ENCODE results near the gene CCDC175.

The CCDC175 gene

DNA sequence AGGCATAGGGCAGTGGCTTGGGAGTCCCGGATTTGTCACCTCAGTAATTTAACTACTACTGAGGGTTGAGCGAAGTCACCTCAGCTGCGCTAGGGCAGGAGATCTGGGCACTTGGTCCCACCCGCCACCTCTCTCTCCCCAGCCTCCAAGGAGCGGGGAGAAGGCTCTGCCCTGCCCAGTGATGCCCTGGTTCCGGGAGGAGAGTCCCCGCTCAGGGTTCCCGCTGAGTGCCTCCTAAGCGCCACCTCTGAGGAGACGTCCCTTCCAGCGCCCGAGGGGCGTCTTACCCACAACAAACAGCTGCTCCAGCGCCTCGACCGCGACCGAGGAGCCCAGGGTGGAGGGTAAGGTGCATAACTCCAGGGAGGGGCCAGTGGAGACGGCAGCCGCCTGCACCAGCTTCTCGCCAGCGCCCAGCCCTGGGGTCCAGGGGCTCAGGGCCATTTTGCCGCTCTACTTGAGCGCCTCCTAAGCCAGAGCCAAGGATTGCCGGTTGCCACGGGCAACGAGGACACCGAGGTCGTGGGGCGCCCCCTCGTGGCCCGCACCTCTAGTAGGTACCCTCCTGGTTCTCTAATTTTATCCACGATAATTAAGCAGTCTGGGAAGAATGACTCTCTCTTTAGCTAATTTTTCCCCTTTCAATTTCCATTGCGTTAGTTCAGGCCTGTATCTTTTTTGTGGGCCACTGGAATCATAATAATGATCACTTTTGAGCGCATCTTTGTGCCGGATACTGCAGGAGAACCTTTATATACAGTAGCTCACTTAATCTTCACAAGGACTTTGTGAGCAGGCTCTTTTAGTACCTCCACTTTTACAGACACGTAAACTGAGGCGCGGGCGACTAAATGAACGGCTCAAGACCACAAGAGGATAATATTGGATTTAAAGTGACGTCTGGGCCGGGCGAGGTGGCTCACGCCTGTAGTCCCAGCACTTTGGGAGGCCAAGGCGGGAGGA lies at the start of gene CCDC175:
Gene CCDC175 (minus strand): TSS at position 481 of the 963 bp plus-strand sequence. CDS start 37 bp downstream, at position 444.
- peak; percentile 83 for DNase-seq (ENCODE audit: low spot score)

DNA sequence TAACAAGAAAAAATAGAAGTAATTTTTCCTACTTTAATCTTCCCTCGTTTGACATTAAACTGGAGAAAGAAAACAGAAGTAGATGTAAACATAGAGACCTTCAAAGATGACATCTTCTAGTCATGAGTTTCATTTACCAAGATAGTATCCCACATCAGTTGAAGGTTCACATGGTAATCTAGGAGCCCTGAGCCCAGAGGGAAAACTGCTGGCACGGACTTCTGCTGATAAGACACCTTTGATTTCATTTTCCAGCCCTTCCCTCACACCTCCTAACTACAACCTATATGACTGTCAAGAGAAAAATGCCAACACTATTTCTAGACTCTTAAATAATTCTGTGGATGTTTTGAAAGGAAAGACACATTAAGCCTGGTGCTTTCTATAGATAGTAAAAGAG lies 46.0 kb upstream of the CCDC175 start:
- DNase-seq (ENCODE audit: low spot score), result no peak

DNA sequence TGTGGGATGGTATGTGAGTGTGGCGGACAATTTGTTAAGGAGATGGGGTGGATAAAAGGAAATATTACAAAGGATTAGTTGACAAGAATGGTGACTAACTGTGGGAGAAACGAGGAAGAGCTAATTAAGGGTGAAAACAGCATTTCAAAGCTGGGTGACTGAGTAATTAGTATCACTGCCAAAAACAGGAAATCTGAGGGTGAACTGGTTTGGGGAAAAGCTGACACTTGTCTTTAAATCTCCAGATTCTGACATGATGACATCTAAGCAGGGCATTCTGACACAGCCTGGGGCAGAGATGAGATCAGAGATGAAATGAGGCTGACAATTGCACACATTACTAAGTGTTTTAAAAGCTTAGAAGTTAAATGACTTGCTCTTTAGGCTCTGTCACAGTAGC lies 42.4 kb upstream of the CCDC175 start:
- DNase-seq (ENCODE audit: low spot score), result no peak

DNA sequence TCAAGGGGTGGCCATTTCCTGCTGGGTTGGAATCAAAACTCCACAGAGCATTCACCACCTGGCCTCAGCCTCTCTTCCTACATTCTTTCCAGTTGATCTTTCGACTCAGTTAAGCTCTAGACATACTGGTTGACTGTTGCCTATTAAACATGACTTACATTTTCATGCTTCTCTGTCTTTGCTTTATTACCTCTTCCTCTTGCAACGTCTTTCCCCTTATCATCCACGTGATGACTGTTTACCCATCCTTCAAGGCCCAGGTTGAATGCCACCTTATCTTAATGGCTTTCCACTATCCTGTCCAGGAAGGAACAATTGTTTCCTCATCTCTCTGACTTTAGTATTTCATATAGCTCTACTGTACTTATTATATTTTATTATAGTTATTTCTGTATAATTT lies 24.4 kb upstream of the CCDC175 start:
- no peak for DNase-seq (ENCODE audit: low spot score)

DNA sequence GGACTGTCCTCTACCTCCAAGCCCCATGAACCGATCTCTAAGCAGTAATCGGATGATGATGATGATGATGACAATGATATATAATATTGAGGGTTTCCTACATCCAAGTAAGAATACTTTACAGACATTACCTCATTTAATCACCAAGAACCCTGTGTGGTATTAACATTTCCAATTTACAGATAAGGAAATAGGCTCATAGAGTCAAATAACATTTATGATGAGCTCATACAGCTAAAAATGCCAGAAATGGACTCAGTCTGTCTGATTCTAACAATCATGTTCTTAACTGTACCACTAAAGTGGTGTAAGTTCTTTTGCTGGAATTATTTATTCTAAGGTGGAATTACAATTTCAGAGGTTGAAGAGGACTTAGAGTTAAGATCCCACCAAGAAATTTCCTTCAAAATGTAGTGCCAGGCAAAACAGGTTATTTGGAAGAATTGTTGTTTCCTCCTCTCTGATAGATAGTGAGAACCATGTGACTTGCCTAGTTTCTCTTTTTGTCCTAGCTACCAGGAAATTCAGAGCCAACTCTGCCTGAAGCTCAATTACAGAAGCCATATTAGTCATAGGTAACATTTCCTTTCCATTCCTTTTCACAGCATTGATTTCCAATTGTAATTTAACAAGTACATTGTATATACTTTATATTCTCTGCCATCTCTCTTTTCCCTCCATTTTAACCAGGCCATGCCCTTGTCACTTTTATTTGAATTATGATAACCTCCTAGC lies 23.8 kb upstream of the CCDC175 start:
- DNase-seq (ENCODE audit: low spot score), result no peak

DNA sequence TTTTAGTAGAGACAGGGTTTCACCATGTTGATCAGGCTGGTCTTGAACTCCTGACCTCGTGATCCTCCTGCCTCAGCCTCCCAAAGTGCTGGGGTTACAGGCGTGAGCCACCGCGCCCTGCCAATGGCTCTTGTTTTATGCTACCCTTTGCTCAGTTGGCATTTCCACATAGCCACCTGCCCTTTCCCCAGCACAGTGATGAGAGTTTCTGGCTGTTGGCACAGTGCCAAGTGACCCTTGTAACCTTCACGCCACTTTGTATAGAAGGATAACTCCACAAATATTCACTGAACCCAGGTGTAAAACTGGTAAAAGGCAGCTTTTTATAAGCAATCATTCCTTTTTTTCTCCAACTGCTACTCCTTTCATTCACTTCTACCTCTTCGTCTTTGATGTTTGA lies 18.5 kb upstream of the CCDC175 start:
- no peak for DNase-seq (ENCODE audit: low spot score)

- DNase-seq (ENCODE audit: low spot score), result no peak
These were observed 15.2 kb upstream of the CCDC175 start for GRCh38 chr14:59591641-59592370.

- DNase-seq (ENCODE audit: low spot score), result no peak
These were observed 11.5 kb upstream of the CCDC175 start for GRCh38 chr14:59588101-59588500.

DNA sequence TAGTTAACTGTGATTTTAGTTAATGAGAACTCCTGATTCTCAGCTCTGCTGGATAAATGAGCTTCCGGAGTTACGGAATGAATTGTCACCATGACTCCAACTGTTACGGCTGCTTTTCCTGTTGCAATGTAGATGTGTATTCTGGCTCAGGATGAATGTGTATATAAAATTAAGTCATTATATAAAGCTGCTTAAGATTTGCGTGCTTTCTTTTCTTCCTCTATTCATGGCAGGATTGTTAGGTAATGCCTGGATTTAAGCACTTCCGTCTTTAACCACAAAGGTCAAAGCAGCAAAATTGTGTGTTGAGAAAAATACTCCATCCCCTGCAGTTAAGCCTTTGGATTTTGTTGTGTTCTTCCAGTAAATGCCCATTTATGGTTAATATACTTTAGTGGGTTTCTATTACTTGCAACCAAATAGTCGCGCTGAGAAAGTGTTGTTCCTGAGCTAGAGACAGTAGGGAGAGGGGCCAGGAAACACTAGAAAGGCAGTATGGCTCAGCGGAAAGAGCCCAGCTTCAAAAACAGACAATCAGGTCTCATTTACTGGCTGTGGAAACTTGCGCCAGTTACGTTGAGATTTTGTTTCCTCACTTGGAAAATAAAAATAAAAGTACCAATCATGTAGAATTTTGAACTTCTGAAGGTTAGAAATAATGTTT lies 9.4 kb upstream of the CCDC175 start:
- no peak for DNase-seq (ENCODE audit: low spot score)

DNA sequence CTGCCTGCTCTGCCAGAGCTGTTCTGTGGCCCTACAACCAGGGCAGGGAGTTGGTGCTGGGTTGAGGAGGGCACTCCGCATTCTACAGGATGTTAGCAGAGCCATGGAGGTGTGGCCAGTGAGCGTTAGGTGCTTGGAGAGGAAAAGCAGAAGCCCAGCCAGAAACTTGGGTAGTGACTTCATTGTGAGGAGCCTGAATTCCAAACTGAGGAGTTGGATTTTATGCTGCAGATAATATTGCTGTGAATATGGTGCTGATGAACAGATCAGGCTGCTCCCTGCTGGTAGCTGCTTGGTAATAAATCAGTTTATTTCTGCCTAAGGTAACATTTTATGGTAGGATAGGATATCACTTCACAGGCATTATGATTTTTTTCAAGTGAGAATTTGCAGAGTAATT lies 7.1 kb upstream of the CCDC175 start:
- DNase-seq (ENCODE audit: low spot score), result no peak

GRCh38 chr14:59582845-59583509 lies 6.4 kb upstream of the CCDC175 start:
- DNase-seq (ENCODE audit: low spot score), result no peak

DNA sequence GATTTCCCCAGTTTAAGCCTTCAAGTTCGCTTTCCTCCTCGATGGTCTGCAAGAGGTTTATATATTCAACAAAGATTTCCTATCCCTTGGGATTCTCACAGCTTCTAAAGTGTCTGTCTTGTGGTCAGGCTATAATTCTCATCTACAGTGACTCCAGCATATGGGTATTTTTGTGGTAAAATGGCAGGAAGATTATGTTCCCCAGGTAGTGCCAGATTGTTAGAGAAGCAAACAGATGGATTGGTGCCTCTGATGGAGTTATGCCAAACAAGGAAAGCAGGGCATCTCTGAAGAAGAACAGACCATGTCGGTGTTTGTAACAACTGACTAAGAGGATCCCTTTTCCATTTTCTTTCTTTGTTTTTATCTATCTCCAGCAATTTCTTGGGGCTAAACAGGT lies 5.5 kb upstream of the CCDC175 start:
- no peak for DNase-seq (ENCODE audit: low spot score)

GRCh38 chr14:59580911-59581310 lies 4.3 kb upstream of the CCDC175 start:
- DNase-seq (ENCODE audit: low spot score), result no peak

DNA sequence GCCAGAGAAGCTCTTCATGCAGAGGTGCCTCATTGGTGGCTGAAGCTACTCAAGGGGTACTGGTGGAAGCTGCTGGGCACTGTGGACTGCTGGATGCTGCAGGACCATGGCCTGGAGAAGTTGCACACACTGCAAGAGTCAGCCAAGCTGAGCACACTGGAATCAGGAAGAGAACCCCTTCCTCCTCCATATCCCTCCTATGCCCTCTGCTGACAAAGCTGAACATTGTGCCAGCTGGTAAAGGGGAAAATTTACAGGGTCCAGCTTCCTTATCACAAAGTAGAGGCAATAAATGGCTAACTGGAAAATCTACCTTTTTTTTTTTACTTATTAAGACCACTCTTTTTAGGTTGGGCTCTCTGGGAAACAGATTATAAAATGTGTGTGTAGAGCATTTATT lies 6.5 kb downstream of the CCDC175 start:
- DNase-seq (ENCODE audit: low spot score), result no peak

GRCh38 chr14:59566725-59567124 lies 9.9 kb downstream of the CCDC175 start:
- no peak for DNase-seq (ENCODE audit: low spot score)

- DNase-seq (ENCODE audit: low spot score), result no peak
These were observed 10.3 kb downstream of the CCDC175 start for GRCh38 chr14:59566296-59566695.

- no peak for DNase-seq (ENCODE audit: low spot score)
These were observed 11.5 kb downstream of the CCDC175 start for GRCh38 chr14:59565087-59565486.

DNA sequence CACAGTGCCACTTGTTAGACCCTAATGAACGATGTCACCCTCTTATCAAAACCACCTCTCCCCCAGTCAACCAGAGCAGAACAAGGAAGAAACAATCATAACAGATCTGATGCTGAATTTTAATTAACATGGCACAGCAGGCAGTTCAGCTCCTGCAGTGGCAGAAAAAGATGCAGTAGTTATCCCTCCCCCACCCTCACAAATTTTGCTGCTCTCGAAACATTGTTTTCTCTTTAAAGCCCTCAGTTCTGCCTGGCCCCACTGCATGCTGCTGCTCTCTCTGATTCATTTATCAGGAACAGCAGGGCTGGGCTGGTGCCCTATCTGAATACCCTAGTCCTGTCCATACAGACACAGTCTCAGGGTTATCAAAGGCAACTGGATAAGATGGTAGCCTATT lies 12.2 kb downstream of the CCDC175 start:
- no peak for DNase-seq (ENCODE audit: low spot score)

DNA sequence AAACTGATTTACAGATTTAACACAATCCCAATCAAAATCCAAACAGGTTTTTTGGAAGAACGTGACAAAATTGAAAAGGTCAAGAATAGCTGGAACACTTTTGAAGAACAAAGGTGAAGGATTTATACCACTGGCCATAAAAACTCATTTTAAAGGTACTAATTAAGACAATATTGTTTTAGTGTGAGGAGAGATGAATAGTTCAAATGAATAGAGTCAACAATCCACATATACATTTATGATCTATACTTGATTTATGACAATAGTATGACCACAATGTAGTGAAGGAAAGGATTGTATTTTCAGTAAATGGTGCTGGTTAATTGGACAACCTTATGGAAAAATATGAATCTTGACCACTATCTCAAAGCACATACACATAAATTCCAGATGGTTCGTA lies 29.3 kb downstream of the CCDC175 start:
- no peak for DNase-seq (ENCODE audit: low spot score)

GRCh38 chr14:59543873-59544272 lies 32.7 kb downstream of the CCDC175 start:
- DNase-seq (ENCODE audit: low spot score), result no peak

DNA sequence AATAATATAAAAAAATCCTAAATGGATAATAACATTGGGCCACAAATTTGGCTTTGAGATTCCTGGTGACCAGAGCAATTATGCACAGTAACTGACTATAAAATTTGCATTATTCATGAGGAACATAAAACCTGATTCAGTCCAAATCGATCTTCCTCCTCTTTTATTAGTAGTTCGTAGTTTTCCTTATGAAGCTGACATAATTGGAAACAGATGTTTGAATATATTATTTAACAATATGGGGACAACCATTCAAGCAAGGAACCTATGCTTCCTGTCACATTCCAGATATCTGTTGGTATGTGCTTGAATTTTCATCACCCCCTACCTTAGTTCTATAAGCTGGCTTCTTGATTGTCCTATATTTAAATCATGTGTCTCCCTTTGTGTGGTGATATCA lies 34.9 kb downstream of the CCDC175 start:
- DNase-seq (ENCODE audit: low spot score), result no peak
